Smooth muscle cell of the brain vasculature (primary cell): ENCODE measurements around the gene IAPP.
"Not testable (repeated sequence)": the region's sequence is repeated elsewhere in the genome, so short reads cannot be mapped to it uniquely, and the experiment has no call there.

Source experiments
- DNase-seq: peaks from one replicate; pipeline ENCODE4 v3.0.0-alpha.2; 2012; ENCODE audit warnings: low read depth, low spot score

Gene IAPP

DNA sequence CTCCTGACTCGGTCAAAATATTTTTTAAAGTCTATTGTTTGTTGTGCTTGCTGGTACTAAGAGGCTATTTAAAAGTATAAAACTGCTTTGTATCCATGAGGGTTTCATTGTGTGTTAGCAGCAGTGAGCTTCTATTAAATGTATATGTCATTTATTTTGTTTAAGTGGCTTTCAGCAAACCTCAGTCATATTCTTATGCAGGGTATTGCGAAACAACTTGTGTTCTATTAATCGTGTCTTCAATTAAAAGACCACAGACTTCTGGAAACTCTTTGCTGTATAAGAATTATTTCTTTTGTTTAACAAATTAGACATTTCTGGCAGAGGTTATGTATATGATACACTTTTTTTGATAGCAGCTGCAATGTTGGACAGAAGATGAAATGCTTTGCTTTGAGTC lies 6.5 kb downstream of the IAPP start:
- no peak for DNase-seq

DNA sequence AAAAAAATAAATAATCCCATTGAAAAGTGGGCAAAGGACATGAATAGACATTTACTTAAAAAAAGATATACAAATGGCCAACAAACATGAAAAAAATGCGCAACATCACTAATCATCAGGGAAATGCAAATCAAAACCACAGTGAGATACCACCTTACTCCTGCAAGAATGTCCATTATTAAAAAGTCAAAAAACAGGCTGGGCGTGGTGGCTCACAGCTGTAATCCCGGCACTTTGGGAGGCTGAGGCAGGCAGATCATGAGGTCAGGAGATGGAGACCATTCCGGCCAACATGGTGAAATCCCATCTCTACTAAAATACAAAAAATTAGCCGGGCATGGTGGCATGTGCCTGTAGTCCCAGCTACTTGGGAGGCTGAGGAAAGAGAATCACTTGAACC lies 8.6 kb downstream of the IAPP start:
- DNase-seq: not testable (repeated sequence)

DNA sequence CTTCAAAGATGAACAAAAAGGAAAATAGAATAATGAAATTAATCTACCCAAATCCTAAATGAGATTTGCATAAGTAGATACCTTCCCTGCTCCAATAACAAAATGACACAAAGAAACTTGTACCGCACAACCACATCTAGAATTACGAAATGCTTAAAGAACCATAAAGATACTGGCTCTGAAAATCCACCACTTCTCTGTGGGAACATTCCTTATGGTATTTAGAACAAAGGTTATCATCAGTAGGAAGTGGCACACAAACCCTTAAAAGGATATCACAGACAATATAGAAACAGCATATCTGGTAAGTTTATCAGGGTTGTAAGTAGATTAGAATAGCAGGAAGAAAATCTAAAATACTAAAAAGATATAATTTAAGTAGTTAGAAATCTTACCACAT lies 11.6 kb downstream of the IAPP start:
- DNase-seq: no peak

DNA sequence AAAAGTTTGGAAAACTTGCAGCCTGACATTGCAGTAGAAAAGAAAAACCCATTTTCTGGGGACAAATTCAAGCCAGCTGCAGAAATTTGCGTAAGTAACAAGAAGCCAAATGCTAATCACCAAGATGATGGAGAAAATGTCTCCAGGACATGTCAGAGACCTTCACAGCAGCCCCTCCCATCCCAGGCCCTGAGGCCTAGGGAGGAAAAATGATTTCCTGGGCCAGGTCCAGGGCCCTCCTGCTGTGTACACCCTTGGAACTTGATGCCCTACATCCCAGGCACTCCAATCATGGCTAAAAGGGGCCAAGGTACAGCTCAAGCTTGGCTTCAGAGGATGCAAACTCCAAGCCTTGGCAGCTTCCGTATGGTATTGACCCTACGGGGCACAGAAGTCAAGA lies 14.5 kb downstream of the IAPP start:
- DNase-seq: no peak

DNA sequence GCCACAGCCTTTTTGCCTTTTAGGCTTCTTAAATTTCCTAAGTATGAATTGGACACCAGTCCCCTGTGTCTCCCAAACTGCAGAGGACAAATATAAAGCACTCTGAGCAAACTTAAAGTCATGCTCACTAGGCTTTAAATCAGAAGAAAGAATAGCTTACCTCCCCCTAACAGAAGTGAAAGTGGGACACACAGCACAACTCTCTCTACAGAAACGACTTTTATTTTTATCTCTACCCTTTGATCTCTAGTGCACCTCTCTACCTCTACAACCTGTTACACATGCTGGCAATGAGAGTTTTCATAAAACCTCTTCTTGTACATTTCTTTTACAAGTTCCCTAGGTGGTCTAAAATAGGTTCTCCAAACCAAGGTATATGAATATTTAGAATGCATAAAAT lies 19.7 kb downstream of the IAPP start:
- DNase-seq: no peak

DNA sequence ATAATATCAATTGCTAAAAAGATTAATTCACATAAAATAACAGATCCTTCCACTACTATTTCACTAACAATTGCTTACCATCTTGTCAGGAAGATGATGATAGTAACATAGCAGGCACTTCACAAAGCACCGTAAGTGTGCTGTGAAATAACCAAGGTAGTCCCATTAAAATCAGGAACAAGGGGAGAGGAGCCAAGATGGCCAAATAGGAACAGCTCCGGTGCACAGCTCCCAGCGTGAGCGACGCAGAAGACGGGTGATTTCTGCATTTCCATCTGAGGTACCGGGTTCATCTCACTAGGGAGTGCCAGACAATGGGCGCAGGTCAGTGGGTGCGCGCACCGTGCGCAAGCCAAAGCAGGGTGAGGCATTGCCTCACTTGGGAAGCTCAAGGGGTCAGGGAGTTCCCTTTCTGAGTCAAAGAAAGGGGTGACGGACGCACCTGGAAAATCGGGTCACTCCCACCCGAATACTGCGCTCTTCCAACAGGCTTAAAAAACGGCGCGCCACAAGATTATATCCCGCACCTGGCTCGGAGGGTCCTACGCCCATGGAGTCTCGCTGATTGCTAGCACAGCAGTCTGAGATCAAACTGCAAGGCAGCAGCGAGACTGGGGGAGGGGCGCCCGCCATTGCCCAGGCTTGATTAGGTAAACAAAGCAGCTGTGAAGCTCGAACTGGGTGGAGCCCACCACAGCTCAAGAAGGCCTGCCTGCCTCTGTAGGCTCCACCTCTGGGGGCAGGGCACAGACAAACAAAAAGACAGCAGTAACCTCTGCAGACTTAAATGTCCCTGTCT lies 22.3 kb downstream of the IAPP start:
- not testable (repeated sequence) for DNase-seq

DNA sequence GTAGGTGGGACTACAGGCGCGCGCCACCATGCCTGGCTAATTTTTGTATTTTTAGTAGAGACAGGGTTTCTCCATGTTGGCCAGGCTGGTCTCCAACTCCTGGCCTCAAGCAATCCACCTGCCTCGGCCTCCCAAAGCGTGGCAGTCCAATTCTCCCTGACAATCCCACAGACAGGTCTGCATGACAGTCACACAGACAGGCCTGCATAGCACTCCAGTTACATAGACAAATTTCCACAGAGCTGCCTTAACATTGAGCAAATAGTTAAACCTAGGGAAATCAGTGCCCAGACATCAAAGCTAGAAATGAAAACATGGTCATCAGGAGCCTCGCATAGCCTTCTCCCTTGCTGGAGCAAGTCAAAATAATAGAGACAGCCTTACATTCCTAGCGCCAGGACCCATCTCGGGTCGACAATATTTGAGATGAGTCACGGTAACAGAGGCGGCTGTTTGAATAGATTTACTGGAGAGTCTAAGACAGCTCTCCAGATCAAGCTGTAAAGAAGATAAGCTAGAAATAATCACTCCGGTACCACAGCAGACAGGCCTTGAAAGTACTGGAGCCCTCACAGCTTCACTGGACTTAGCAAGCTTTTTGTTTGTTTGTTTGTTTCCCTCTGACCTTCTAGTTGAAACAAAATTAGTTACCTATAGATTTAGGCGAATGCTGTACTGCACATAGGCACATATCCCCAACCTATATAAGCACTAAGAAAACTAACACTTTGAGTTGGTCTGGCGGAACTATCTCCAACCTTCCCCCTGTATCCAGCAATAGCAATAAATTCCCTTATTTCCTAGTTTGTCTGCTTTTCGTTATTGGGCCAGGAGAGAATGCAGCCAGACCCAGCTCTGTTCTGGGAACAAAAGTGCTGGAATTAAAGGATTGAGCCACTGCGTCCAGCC lies 40.9 kb downstream of the IAPP start:
- DNase-seq: no peak

DNA sequence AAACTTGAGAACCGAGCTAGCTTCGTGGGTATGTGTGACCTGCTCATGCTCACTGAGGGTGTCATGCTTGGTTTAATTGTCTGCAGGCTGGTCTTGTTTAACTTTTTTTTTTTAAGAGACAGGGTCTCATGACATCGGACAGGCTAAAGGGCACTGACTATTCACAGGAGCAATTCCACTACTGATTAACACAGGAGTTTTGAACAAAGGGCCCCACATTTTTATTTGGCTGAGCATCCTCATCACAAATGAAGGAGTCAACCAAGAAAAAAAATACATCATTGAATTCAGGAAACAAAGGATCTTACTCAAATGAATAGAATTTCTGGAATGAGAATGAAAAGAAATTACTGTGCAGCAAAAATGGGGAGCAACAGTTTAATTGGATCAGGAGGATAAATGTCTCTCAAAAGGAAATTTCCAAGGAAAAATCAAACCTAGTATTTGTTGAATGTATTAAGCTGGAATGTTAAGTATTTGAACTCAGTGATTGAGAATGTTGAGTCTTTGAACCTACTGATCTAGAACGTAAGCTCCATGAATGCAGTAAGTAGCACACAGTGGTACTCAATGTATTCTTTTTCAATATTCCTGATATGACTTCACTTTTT lies 43.9 kb downstream of the IAPP start:
- DNase-seq: no peak

DNA sequence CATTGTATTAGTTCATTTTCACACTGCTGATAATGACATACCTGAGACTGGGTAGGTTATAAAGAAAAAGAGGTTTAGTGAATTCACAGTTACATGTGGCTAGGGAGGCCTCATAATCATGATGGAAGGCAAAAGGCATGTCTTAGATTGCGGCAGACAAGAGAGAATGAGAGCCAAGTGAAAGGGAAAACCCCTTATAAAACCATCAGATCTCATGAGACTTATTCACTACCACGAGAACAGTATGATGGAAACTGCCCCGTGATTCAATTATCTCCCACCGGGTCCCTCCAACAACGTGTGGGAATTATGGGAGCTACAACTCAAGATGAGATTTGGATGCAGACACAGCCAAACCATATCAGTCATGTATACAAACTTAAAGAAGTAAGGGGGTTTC lies 45.7 kb downstream of the IAPP start:
- DNase-seq: not testable (repeated sequence)

DNA sequence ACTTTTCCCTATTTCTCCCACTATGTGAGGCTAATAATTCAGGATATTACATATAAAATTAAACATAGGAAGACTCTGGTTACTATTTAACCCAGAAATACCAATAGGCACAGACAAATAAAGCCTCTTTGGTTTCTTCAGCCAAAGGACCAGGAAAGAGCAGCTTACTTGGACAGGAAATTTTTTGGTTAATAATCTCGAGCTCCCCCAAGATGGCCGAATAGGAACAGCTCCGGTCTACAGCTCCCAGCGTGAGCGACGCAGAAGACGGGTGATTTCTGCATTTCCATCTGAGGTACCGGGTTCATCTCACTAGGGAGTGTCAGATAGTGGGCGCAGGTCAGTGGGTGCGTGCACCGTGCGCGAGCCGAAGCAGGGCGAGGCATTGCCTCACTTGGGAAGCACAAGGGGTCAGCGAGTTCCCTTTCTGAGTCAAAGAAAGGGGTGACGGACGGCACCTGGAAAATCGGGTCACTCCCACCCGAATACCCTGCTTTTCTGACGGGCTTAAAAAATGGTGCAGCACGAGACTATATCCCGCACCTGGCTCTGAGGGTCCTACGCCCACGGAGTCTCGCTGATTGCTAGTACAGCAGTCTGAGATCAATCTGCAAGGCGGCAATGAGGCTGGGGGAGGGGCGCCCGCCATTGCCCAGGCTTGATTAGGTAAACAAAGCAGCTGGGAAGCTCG lies 46.5 kb downstream of the IAPP start:
- not testable (repeated sequence) for DNase-seq

DNA sequence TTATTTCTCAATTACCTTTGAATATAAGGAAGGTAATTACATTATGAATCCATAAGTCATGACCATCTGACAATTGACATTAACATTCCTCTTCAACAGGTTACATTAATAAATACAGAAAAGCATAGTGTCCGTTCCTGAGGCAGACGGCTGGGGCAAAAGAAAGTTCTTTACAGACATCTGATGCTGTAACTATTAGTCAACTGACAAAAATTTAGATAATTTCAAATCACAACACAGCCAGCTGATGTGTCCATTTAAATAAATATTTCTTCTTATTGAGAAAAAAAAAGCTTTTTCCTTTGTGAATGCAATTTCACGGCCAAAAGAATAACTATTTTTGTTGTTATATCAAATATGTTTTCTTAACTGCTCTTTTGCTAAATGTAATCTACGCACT lies 55.5 kb downstream of the IAPP start:
- peak; percentile 12 for DNase-seq
